Astrocyte of the spinal cord (primary cell): ENCODE data around the gene PTGFRN.

Source experiments
- DNase-seq: peaks from one replicate; pipeline ENCODE4 v3.0.0; 2011; ENCODE audit warnings: low read depth, low spot score
- H3K4me3 ChIP-seq: 2 replicates; pipeline ENCODE4 v1.5.1; 2011; ENCODE audit warnings: low read depth, mild to moderate bottlenecking, low read length, moderate library complexity
- in situ Hi-C: cut with HindIII; loops from 2 replicates; pipeline ENCODE4 v1.10.0; 2017; ENCODE audit warnings: low sequenced_read_pairs
- TF ChIP-seq, protein P1 (sequence below): IDR thresholded peaks from 2 replicates; pipeline ENCODE4 v1.5.1; 2012; ENCODE audit warnings: low read depth, mild to moderate bottlenecking, low read length, inconsistent platforms

The PTGFRN gene

DNA sequence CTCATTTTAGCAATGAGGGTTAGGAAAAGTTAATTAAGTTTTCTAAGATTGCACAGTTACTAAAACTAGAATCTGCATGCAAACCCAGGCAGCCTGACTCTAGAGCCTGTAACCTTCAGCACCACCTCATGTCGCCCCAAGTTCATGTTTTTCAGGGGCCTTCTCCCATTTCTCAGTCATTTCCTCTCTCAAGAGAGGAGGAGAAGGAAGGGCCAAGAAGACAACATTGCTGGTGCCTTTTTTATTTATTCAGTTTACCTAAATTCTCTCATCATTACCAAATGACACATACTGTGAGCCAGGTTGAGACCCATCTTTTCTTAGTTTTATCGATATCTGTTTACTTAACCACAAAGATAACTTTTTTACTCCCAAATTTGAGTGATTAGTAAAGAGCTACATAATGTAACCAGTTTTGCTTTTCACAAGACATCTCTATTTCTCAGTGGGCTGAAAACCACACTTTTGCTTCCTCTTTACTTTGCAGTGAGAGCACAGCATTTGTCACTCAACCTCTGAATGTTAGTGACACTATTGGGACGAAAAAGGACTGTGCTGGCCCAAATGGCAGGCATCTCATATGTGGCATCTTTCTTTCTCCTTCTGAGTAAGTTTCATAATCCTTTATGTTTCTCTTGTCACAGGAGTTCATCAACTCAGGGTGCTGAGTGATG, 91.7 kb downstream of the PTGFRN start, which contains the start of gene CD101:
Gene CD101 (plus strand): TSS at position 507 of the 674 bp plus-strand sequence. CDS start 58 bp downstream, at position 565.
- TF ChIP-seq, protein P1, sequence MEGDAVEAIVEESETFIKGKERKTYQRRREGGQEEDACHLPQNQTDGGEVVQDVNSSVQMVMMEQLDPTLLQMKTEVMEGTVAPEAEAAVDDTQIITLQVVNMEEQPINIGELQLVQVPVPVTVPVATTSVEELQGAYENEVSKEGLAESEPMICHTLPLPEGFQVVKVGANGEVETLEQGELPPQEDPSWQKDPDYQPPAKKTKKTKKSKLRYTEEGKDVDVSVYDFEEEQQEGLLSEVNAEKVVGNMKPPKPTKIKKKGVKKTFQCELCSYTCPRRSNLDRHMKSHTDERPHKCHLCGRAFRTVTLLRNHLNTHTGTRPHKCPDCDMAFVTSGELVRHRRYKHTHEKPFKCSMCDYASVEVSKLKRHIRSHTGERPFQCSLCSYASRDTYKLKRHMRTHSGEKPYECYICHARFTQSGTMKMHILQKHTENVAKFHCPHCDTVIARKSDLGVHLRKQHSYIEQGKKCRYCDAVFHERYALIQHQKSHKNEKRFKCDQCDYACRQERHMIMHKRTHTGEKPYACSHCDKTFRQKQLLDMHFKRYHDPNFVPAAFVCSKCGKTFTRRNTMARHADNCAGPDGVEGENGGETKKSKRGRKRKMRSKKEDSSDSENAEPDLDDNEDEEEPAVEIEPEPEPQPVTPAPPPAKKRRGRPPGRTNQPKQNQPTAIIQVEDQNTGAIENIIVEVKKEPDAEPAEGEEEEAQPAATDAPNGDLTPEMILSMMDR: no peak

GRCh38 chr1:117003223-117003875, 93.6 kb downstream of the PTGFRN start:
- DNase-seq: no peak
- H3K4me3 ChIP-seq: no peak overlapping the region
- in situ Hi-C loops: no loop called here
- TF ChIP-seq, protein P1: no peak

More for the DNA sequence above, 91.7 kb downstream of the PTGFRN start, which contains the start of gene CD101:
- no peak for DNase-seq
- no peak within 1 kb of the TSS for H3K4me3 ChIP-seq
- in situ Hi-C loops: no loop called here

GRCh38 chr1:117007719-117008013, 98.0 kb downstream of the PTGFRN start:
- DNase-seq: no peak
- no peak overlapping the region for H3K4me3 ChIP-seq
- in situ Hi-C loops: no loop called here
- TF ChIP-seq, protein P1: no peak

- TF ChIP-seq, protein P1: no peak
- no peak for DNase-seq
- in situ Hi-C loops: no loop called here
These were observed 98.9 kb downstream of the PTGFRN start for GRCh38 chr1:117008656-117009055.

DNA sequence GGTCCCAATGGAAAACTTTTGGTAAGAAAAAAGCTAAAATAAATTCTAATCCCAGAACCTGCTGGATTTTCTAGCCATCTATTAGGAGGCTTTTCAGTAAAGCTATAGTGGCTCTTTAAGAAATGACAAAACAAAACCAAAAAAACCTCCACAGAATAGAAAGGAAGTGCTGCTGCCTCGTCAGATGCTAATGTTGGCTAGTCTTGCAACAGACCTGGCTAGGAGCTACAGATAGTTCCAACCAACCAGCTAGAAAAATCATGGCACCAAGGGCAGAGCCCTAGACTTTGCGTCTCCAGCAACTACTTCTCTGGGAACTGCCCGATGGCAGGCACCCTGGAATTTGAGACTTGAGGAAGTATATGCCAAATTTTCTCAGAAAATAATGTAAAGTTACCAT, 99.4 kb downstream of the PTGFRN start:
- DNase-seq: no peak
- TF ChIP-seq, protein P1: no peak
- in situ Hi-C loops: no loop called here
- H3K4me3 ChIP-seq: no peak overlapping the region

More at GRCh38 chr1:117008656-117009055, 98.9 kb downstream of the PTGFRN start:
- no peak overlapping the region for H3K4me3 ChIP-seq

- in situ Hi-C loops: no loop called here
- TF ChIP-seq, protein P1: no peak
- no peak for DNase-seq
- no peak overlapping the region for H3K4me3 ChIP-seq
These were observed 100.7 kb downstream of the PTGFRN start for GRCh38 chr1:117010310-117010969.
